Progenitor cell of endocrine pancreas (in vitro differentiated cells): ENCODE measurements around the gene AMOT. TPM values are rescaled to one million over a fixed set of nuclear protein-coding genes. Genes with fewer than 3 reads are reported as not detected.
A peak's percentile ranks its signal among the peaks of the same experiment; 100 is the strongest.

Experiments
- DNase-seq: peaks from one replicate; pipeline ENCODE4 v3.0.0; 2021; ENCODE audit warnings: low spot score; ENCODE audit not compliant: unreplicated experiment
- H3K27ac Mint-ChIP-seq: 2 replicates; pipeline ENCODE4 v1.8.0; 2021; ENCODE audit warnings: mild to moderate bottlenecking, moderate library complexity, mixed read lengths
- H3K27me3 Mint-ChIP-seq: 2 replicates; pipeline ENCODE4 v1.8.0; 2021; ENCODE audit warnings: mixed read lengths
- H3K36me3 Mint-ChIP-seq: 2 replicates; pipeline ENCODE4 v1.8.0; 2022; ENCODE audit warnings: mixed read lengths; ENCODE audit not compliant: insufficient read depth
- H3K4me1 Mint-ChIP-seq: 2 replicates; pipeline ENCODE4 v1.8.0; 2021; ENCODE audit warnings: low read depth, mixed read lengths
- H3K4me3 Mint-ChIP-seq: 2 replicates; pipeline ENCODE4 v1.8.0; 2021; ENCODE audit warnings: low read depth, mild to moderate bottlenecking, moderate library complexity, mixed read lengths
- H3K9me3 Mint-ChIP-seq: 2 replicates; pipeline ENCODE4 v1.8.0; 2021; ENCODE audit warnings: low read depth, mixed read lengths
- total RNA-seq: library from RNA; stranded (reverse); gene quantifications from 2 replicates; pipeline ENCODE4 v1.2.1, GENCODE V29; 2021
- TF ChIP-seq, protein P1 (sequence below): fragments of 200-600 bp; sonication (generic); IDR thresholded peaks from one replicate; pipeline ENCODE4 v1.5.0; 2021; ENCODE audit warnings: antibody characterized with exemption, mild to moderate bottlenecking; ENCODE audit not compliant: unreplicated experiment

The AMOT gene
- total RNA-seq, 1 donor from 2014 or later, result 494 TPM

DNA sequence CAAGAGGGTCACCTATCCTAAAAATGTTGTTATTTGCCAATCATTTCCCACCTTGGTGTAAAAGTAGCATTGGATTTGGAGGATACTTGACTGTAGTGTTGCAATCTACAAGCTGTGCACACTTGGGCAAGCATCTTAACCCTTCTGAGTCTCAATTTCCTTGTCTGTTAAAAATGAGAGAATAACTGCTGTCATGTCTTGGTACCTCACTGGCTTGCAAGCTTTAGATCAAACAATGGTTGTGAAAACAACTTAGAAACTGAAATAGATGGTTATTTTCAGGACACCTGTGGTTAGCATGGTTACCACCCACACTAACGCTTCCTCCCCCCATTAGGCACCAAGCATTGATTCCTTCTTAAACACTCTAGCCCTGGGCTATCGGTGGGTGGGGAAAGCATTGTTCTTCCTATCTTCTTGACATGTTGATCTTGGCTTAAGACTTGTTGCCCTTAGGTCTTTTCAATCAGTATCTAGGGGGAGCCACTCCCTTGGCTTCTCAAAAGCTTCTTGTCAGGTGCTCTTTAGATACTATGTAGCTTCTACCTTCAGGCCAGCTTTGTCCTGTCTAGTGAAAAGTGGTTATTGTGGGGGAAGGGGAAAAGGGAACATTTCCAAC, 10.6 kb upstream of the AMOT start:
- TF ChIP-seq, protein P1, sequence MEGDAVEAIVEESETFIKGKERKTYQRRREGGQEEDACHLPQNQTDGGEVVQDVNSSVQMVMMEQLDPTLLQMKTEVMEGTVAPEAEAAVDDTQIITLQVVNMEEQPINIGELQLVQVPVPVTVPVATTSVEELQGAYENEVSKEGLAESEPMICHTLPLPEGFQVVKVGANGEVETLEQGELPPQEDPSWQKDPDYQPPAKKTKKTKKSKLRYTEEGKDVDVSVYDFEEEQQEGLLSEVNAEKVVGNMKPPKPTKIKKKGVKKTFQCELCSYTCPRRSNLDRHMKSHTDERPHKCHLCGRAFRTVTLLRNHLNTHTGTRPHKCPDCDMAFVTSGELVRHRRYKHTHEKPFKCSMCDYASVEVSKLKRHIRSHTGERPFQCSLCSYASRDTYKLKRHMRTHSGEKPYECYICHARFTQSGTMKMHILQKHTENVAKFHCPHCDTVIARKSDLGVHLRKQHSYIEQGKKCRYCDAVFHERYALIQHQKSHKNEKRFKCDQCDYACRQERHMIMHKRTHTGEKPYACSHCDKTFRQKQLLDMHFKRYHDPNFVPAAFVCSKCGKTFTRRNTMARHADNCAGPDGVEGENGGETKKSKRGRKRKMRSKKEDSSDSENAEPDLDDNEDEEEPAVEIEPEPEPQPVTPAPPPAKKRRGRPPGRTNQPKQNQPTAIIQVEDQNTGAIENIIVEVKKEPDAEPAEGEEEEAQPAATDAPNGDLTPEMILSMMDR, result no peak
- peak overlapping the region; percentile 20 for H3K4me3 Mint-ChIP-seq
- H3K36me3 Mint-ChIP-seq, result peaks cover 3% of the 10 kb centered on the region
- DNase-seq, result no peak
- peak overlapping the region; percentile 95 for H3K27ac Mint-ChIP-seq
- H3K9me3 Mint-ChIP-seq, result peaks cover 7% of the 10 kb centered on the region
- no peaks in the 10 kb centered on the region for H3K27me3 Mint-ChIP-seq
- H3K4me1 Mint-ChIP-seq, result peaks cover 56% of the 10 kb centered on the region

DNA sequence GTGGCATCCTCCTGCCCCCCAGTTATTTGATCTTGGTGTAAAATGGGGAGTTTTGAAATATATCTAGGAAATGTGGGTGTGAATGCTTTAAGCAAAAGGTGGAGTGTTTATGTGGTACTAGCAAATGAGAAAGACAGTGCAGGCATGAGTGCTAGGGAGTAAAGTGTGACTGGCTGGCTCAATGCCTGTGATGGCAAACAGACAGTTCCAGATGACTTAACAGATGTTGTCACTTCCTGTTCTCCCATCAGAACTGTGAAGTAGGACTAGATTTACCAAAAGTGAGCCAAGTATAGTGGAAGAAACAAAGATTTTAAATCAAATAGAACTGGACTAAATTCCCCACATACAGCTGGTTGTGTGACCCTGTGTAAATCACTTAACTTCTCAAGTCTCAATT, 8.4 kb upstream of the AMOT start:
- Mint-ChIP-seq H3K36me3 (peaks cover 2% of the 10 kb centered on the region), H3K4me1 (peaks cover 77% of the 10 kb centered on the region), H3K27me3 (no peaks in the 10 kb centered on the region), H3K9me3 (peaks cover 3% of the 10 kb centered on the region), H3K4me3 (no peak overlapping the region), H3K27ac (peak overlapping the region; percentile 37)
- TF ChIP-seq, protein P1, result no peak
- no peak for DNase-seq

DNA sequence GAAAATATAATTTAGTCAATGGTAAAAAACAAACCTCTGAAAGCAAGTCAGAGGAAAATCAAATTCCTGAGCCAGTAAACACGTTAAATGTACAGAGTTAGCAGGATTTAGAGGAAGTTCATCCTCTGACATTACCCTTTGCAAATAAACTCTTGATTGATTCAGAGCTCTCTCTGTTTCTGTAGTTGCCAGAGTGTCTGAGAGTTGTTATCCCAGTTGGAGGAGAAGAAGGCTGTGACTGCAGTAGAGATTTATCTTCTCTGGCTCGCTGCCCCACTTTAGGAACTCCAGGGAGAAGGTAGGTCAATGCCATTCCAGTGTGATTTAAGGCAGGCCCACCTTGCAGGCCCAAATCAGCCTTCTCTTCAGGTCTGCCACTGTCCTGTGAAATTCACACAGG, 6.2 kb upstream of the AMOT start:
- TF ChIP-seq, protein P1, result no peak
- peaks cover 75% of the 10 kb centered on the region for H3K4me1 Mint-ChIP-seq

DNA sequence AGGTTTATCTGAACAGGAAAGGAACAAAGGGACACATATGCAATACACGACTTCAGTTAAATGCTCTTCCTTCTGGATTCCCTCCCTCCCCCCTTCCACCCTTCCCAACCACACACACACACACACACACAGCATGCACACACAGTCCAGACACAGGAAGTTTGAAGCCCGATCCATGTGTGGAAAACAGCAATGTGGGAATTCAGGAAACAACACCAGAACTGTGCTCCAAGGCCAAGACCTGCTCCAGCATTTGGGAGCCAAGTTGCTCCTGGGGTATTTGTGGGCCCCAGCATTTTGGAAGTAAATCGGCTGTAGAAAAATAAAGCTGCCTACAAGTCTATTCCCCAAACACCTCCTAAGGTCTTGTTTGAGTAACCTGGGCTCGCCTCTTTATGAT, 5.6 kb upstream of the AMOT start:
- Mint-ChIP-seq H3K36me3 (no peaks in the 10 kb centered on the region), H3K4me1 (peaks cover 70% of the 10 kb centered on the region), H3K4me3 (peak overlapping the region; percentile 40), H3K27ac (peak overlapping the region; percentile 95), H3K9me3 (peaks cover 3% of the 10 kb centered on the region), H3K27me3 (no peaks in the 10 kb centered on the region)
- DNase-seq, result no peak
- TF ChIP-seq, protein P1, result no peak

More for the DNA sequence above, 6.2 kb upstream of the AMOT start:
- H3K27me3 Mint-ChIP-seq, result no peaks in the 10 kb centered on the region
- H3K9me3 Mint-ChIP-seq, result peaks cover 3% of the 10 kb centered on the region
- peak overlapping the region; percentile 95 for H3K27ac Mint-ChIP-seq
- no peak overlapping the region for H3K4me3 Mint-ChIP-seq
- H3K36me3 Mint-ChIP-seq, result no peaks in the 10 kb centered on the region
- no peak for DNase-seq

DNA sequence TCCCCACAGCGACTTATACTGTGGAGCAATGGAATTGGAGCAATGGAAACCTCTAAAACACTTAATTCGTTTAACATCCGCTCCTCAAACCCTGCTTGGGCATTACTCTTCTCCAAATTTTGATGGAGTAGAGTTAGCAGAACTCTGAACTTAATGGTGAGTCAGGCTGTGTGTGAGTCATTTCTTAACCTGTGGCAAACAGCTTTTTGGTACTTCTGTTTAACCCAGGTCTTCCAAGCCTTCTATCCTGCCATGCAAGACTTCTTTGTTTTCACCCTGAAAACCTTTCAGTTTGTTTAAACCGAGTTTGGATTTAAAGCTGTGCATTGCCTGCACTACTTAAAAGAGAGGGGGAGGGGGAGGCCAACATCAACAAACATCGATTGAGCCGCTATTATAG, 3.6 kb upstream of the AMOT start:
- no peak for DNase-seq
- TF ChIP-seq, protein P1, result no peak
- no peaks in the 10 kb centered on the region for H3K36me3 Mint-ChIP-seq
- no peaks in the 10 kb centered on the region for H3K27me3 Mint-ChIP-seq
- no peak overlapping the region for H3K4me3 Mint-ChIP-seq
- H3K9me3 Mint-ChIP-seq, result peaks cover 3% of the 10 kb centered on the region
- peaks cover 62% of the 10 kb centered on the region for H3K4me1 Mint-ChIP-seq
- peak overlapping the region; percentile 84 for H3K27ac Mint-ChIP-seq
